Body of pancreas (tissue), 4 donors: ENCODE results near the gene SPINK9. TPM values are rescaled to one million over a fixed set of nuclear protein-coding genes. Genes with fewer than 3 reads are reported as not detected.

Source experiments
- ATAC-seq: fragments of 150-250 bp; one replicate; pipeline ENCODE4 v1.9.1; 2016
- DNase-seq, 4 donors: peaks; one replicate each; pipeline ENCODE4 v3.0.0-alpha.2; 2019
- H3K27ac ChIP-seq, 4 donors: fragments of 200-600 bp; sonication (generic); 1 replicate in 3 of 4; 2 replicates in 1 of 4; pipeline versions ENCODE4 v1.5.1 to v1.6.1; 2016 to 2019; ENCODE audit warnings: mild to moderate bottlenecking in 1 of 4, mixed read lengths in 1 of 4, moderate library complexity in 1 of 4
- H3K27me3 ChIP-seq, 2 donors: fragments of 200-600 bp; sonication (generic); one replicate each; pipeline ENCODE4 v1.6.0; 2016; ENCODE audit warnings: mild to moderate bottlenecking in 1 of 2
- H3K36me3 ChIP-seq, 2 donors: fragments of 200-600 bp; sonication (generic); replicated peaks in 1 of 2; 2 replicates each; pipeline ENCODE4 v1.5.1; 2016; ENCODE audit warnings: low read depth in 2 of 2; ENCODE audit not compliant: insufficient read depth in 1 of 2
- H3K4me1 ChIP-seq: fragments of 200-600 bp; sonication (generic); one replicate; pipeline ENCODE4 v1.6.0; 2016
- H3K4me3 ChIP-seq, 2 donors: fragments of 200-600 bp; sonication (generic); 1 replicate in 1 of 2; 2 replicates in 1 of 2; pipeline ENCODE4 v1.5.1; 2016 to 2019
- H3K9me3 ChIP-seq, 3 donors: fragments of 200-600 bp; sonication (generic); 1 replicate in 2 of 3; 2 replicates in 1 of 3; pipeline ENCODE4 v1.5.1; 2016
- POLR2A ChIP-seq, 3 donors: fragments of 450-650 bp; IDR thresholded peaks; one replicate each; pipeline ENCODE4 v1.6.1; 2016; ENCODE audit warnings: antibody characterized with exemption in 3 of 3, mild to moderate bottlenecking in 2 of 3
- WGBS, 2 donors: methylation state at CpG; one replicate each; pipeline ENCODE4 v1.1.5; 2017; 5-methylcytosine and 5-hydroxymethylcytosine counted together
- intact Hi-C: fragments of 100-400 bp; cut with DNase I; formaldehyde crosslinking; loops from one replicate; pipeline ENCODE4 v1.15.1; 2023
- total RNA-seq, 2 donors: library from RNA; depleted of rRNA; stranded (reverse); fragments of >200 nt; gene quantifications; one replicate each; pipeline ENCODE4 v1.1.0, GENCODE V29; 2016
- TF ChIP-seq, protein P1 (sequence below), 7 experiments: fragments of 450-650 bp in 4 of 7; fragments of 200-600 bp in 3 of 7; sonication (generic) in 3 of 7; IDR thresholded peaks; one replicate each; pipeline ENCODE4 v1.5.1; 2016 to 2019; ENCODE audit warnings: antibody characterized with exemption in 7 of 7

Gene SPINK9
- total RNA-seq, 2 donors from 2014 or later = not detected

GRCh38 chr5:148342371-148343045, 7.1 kb downstream of the SPINK9 start:
- H3K4me3 ChIP-seq = no peak overlapping the region
- intact Hi-C loops = no loop called here
- H3K36me3 ChIP-seq = no peaks in the 10 kb centered on the region
- no peaks in the 10 kb centered on the region for H3K27me3 ChIP-seq
- DNase-seq = no peak
- no peak overlapping the region for H3K27ac ChIP-seq
- no peaks in the 10 kb centered on the region for H3K4me1 ChIP-seq
- no peak for TF ChIP-seq POLR2A (IDR thresholded peaks at IDR 0.05)
- TF ChIP-seq, protein P1, sequence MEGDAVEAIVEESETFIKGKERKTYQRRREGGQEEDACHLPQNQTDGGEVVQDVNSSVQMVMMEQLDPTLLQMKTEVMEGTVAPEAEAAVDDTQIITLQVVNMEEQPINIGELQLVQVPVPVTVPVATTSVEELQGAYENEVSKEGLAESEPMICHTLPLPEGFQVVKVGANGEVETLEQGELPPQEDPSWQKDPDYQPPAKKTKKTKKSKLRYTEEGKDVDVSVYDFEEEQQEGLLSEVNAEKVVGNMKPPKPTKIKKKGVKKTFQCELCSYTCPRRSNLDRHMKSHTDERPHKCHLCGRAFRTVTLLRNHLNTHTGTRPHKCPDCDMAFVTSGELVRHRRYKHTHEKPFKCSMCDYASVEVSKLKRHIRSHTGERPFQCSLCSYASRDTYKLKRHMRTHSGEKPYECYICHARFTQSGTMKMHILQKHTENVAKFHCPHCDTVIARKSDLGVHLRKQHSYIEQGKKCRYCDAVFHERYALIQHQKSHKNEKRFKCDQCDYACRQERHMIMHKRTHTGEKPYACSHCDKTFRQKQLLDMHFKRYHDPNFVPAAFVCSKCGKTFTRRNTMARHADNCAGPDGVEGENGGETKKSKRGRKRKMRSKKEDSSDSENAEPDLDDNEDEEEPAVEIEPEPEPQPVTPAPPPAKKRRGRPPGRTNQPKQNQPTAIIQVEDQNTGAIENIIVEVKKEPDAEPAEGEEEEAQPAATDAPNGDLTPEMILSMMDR (IDR thresholded peaks at IDR 0.05) = no peak
- 90 to 95% methylated on average over 2 of the region's 2 CpGs for WGBS, 2 donors
- H3K9me3 ChIP-seq = peaks cover 0 to 3% (median 0%) of the 10 kb centered on the region in 3 donors
- ATAC-seq = no peak

DNA sequence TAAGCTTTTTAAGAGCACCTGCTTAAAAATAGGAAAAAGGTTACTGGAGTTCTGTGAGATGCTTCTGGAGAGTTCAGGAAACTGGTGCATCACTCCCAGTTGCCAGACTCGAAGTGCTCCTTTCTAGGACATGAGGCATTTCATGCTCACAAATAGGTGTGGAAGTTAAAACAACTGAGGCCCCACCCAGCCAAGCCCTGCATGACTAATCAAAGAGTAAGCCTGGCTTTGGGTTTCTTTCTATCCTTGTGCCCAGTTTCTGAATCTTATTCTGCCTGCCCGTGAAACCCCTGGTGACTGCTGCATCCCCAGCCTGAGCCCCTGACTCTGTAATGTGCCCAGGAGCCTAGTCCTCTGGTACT, 7.7 kb downstream of the SPINK9 start:
- Histone ChIP-seq H3K4me3 (no peak overlapping the region), H3K27ac (no peak overlapping the region), H3K4me1 (no peaks in the 10 kb centered on the region), H3K27me3 (no peaks in the 10 kb centered on the region), H3K9me3 (peaks cover 0 to 3% (median 0%) of the 10 kb centered on the region in 3 donors), H3K36me3 (no peaks in the 10 kb centered on the region)
- ATAC-seq (no peak), DNase-seq (no peak)
- intact Hi-C loops = no loop called here
- TF ChIP-seq, protein P1 (IDR thresholded peaks at IDR 0.05) = no peak
- TF ChIP-seq POLR2A (IDR thresholded peaks at IDR 0.05) = no peak
- WGBS, 2 donors = 74 to 75% methylated on average over 2 of the region's 2 CpGs

- H3K27ac ChIP-seq = no peak overlapping the region
Measured at GRCh38 chr5:148343603-148344487, 8.5 kb downstream of the SPINK9 start.

DNA sequence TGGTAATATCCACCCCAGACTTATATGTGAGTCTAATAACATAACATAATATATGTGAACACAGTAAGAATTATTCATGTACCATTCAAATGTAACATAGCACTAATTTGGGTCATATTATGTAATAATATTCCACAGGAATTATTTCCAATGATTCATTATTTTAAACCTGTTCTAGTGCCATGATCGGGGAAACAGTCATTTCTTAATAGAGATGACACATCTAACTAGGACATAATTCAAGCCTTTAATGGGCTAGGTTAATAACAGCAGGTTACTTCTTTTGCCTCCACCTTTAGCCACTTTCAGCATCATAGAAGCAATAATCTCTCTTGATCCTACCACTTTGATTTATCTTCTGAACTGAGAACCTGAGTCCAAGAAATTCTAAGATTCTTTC, 12.3 kb downstream of the SPINK9 start:
- Histone ChIP-seq H3K4me3 (no peak overlapping the region), H3K27me3 (no peaks in the 10 kb centered on the region), H3K36me3 (no peaks in the 10 kb centered on the region), H3K27ac (no peak overlapping the region), H3K4me1 (no peaks in the 10 kb centered on the region), H3K9me3 (no peaks in the 10 kb centered on the region)
- 75 to 96% methylated on average over 1 of the region's 1 CpG for WGBS, 2 donors
- TF ChIP-seq, protein P1 (IDR thresholded peaks at IDR 0.05) = no peak
- no peak for TF ChIP-seq POLR2A (IDR thresholded peaks at IDR 0.05)
- no peak for DNase-seq
- intact Hi-C loops = no loop called here
- ATAC-seq = no peak

More at GRCh38 chr5:148343603-148344487, 8.5 kb downstream of the SPINK9 start:
- Histone ChIP-seq H3K36me3 (no peaks in the 10 kb centered on the region), H3K4me3 (no peak overlapping the region), H3K9me3 (peaks cover 0 to 3% (median 0%) of the 10 kb centered on the region in 3 donors), H3K27me3 (no peaks in the 10 kb centered on the region), H3K4me1 (no peaks in the 10 kb centered on the region)
- DNase-seq (no peak), ATAC-seq (no peak)
- intact Hi-C loops = no loop called here
- WGBS, 2 donors = 73 to 77% methylated on average over 7 of the region's 7 CpGs
- TF ChIP-seq, protein P1 (IDR thresholded peaks at IDR 0.05) = no peak
- no peak for TF ChIP-seq POLR2A (IDR thresholded peaks at IDR 0.05)
